ENCODE results near the gene HAUS7. TPM values are rescaled to one million over a fixed set of nuclear protein-coding genes. Genes with fewer than 3 reads are reported as not detected.
A peak's percentile ranks its signal among the peaks of the same experiment; 100 is the strongest.

HAUS7 gene
- polyA plus RNA-seq, 4 donors, result 20.8 to 30.8 (median 24.2) TPM

DNA sequence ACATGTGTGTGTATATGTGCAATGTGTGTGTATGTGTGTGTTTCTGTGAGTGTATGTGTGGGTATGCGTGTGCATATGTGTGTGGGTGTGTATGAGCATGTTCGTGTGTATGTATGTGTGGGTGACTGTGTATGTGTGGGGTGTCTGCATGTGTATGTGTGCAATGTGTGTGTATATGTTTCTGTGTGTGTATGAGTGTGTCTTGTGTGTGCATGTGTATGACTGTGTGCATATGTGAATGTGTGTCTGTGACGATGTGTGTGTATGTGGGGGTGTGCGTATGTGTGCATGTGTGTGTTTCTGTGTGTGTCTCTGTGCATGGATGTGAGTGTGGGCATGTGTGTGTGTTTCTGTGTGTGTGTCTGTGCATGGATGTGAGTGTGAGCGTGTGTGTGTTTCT, 42.9 kb upstream of the HAUS7 start:
- H3K27me3 ChIP-seq (ENCODE audit: control insufficient read depth in 3 of 3, insufficient read depth in 3 of 3, low read length in 3 of 3), result peaks cover 3 to 19% (median 5%) of the 10 kb centered on the region in 3 donors
- no peak for DNase-seq
- no peak overlapping the region for H3K27ac ChIP-seq (ENCODE audit: low read depth in 1 of 3, low read length in 2 of 3)
- H3K9me3 ChIP-seq (ENCODE audit: control insufficient read depth in 2 of 2, insufficient read depth in 1 of 2, low read depth in 1 of 2, low read length in 1 of 2), result no peaks in the 10 kb centered on the region
- no peaks in the 10 kb centered on the region for H3K4me1 ChIP-seq (ENCODE audit: control insufficient read depth in 3 of 3, insufficient read depth in 2 of 3, low read depth in 1 of 3, low read length in 2 of 3)
- WGBS, 3 donors, result 66 to 76% (median 72%) methylated on average over 5 of the region's 5 CpGs
- H3K36me3 ChIP-seq (ENCODE audit: control insufficient read depth in 3 of 3, insufficient read depth in 2 of 3, low read depth in 1 of 3, low read length in 3 of 3), result no peaks in the 10 kb centered on the region
- no peak for FAIRE-seq
- H3K4me3 ChIP-seq (ENCODE audit: low read depth in 1 of 3, low read length in 3 of 3), result no peak overlapping the region

DNA sequence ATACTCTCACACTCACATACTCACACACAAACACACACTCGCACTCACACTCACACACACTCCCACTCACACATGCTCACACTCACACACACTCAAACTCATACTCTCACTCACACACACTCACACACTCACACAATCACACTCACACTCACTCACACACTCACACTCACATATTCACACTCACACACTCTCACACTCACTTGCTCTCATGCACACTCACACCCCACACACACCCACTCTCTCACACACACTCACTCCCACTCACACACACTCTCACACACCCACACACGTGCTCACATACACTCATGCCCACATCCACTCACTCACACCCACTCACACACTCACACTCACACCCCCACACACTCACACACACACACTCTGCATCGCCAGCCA, 42.1 kb upstream of the HAUS7 start:
- H3K9me3 ChIP-seq (ENCODE audit: control insufficient read depth in 2 of 2, insufficient read depth in 1 of 2, low read depth in 1 of 2, low read length in 1 of 2), result no peaks in the 10 kb centered on the region
- FAIRE-seq (no peak), DNase-seq (no peak)
- H3K4me3 ChIP-seq (ENCODE audit: low read depth in 1 of 3, low read length in 3 of 3), result no peak overlapping the region
- H3K4me1 ChIP-seq (ENCODE audit: control insufficient read depth in 3 of 3, insufficient read depth in 2 of 3, low read depth in 1 of 3, low read length in 2 of 3), result no peaks in the 10 kb centered on the region
- peaks cover 3 to 16% (median 5%) of the 10 kb centered on the region in 3 donors for H3K27me3 ChIP-seq (ENCODE audit: control insufficient read depth in 3 of 3, insufficient read depth in 3 of 3, low read length in 3 of 3)
- no peaks in the 10 kb centered on the region for H3K36me3 ChIP-seq (ENCODE audit: control insufficient read depth in 3 of 3, insufficient read depth in 2 of 3, low read depth in 1 of 3, low read length in 3 of 3)
- no peak overlapping the region for H3K27ac ChIP-seq (ENCODE audit: low read depth in 1 of 3, low read length in 2 of 3)
- 54 to 73% (median 57%) methylated on average over 3 of the region's 3 CpGs for WGBS, 3 donors

DNA sequence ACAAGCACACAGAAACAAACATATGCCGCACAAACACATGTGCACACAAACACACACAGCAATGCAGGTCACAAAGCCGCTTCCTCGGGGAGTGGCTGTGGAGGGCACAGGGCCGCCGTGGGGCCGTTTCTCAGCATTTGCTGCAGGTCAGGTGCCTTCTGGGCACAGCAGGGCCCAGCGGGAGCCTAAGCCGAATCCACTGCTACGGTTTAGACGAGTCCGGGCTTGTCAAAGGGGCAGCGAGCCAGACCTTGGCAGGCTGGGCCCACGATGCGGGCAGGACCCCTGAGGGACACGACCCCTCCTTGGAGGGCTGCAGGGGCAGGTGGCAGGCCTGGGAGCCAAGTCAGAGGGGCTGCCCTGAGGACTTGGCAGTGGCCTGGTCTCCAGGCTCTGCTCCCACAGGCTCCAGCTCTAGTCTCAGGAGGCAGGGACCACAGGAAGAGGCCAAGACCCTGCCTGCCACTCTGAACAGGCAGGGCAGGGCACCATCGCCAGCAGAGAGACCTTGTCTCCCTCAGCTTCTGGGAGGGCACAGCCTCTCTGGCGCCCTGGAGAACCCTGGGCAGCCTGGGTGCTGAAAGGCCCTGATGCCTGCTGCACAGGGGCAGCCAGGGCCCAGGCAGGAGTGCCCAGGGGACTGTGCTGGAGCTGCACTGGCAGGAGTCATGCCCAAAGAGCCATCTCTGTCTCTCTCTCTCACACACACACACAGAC, 41.6 kb upstream of the HAUS7 start:
- Histone ChIP-seq H3K9me3 (ENCODE audit: control insufficient read depth in 2 of 2, insufficient read depth in 1 of 2, low read depth in 1 of 2, low read length in 1 of 2) (no peaks in the 10 kb centered on the region), H3K4me1 (ENCODE audit: control insufficient read depth in 3 of 3, insufficient read depth in 2 of 3, low read depth in 1 of 3, low read length in 2 of 3) (no peaks in the 10 kb centered on the region), H3K27me3 (ENCODE audit: control insufficient read depth in 3 of 3, insufficient read depth in 3 of 3, low read length in 3 of 3) (peaks cover 3 to 14% (median 4%) of the 10 kb centered on the region in 3 donors), H3K36me3 (ENCODE audit: control insufficient read depth in 3 of 3, insufficient read depth in 2 of 3, low read depth in 1 of 3, low read length in 3 of 3) (no peaks in the 10 kb centered on the region), H3K4me3 (ENCODE audit: low read depth in 1 of 3, low read length in 3 of 3) (no peak overlapping the region), H3K27ac (ENCODE audit: low read depth in 1 of 3, low read length in 2 of 3) (no peak overlapping the region)
- DNase-seq (no peak), FAIRE-seq (no peak)
- 74 to 80% (median 77%) methylated on average over 15 to 17 of the region's 17 CpGs for WGBS, 3 donors

DNA sequence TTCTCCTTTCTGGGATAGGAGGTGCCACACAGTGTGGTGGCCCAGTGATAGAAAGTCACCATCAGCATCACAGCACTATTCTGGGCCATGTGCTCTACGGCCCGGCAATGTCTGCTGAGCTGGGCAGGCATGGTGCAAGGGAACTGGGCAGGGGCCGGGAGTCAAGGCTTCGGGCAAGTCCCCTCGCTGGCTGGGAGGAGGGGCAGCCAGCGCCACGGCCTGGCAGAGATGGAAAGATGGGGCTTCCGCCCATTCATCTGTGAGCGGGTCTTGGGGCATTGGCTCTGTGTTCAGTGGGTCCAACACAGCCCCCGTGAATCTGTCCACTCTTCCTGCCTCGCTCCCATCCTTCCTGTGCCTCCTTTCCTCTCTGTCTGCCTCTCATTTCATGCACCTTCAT, 40.0 kb upstream of the HAUS7 start:
- WGBS, 3 donors, result 70 to 81% (median 80%) methylated on average over 10 to 11 of the region's 11 CpGs
- FAIRE-seq (no peak), DNase-seq (no peak)
- no peaks in the 10 kb centered on the region for H3K9me3 ChIP-seq (ENCODE audit: control insufficient read depth in 2 of 2, insufficient read depth in 1 of 2, low read depth in 1 of 2, low read length in 1 of 2)
- H3K36me3 ChIP-seq (ENCODE audit: control insufficient read depth in 3 of 3, insufficient read depth in 2 of 3, low read depth in 1 of 3, low read length in 3 of 3), result no peaks in the 10 kb centered on the region
- no peak overlapping the region for H3K4me3 ChIP-seq (ENCODE audit: low read depth in 1 of 3, low read length in 3 of 3)
- H3K4me1 ChIP-seq (ENCODE audit: control insufficient read depth in 3 of 3, insufficient read depth in 2 of 3, low read depth in 1 of 3, low read length in 2 of 3), result no peaks in the 10 kb centered on the region
- no peaks in the 10 kb centered on the region for H3K27me3 ChIP-seq (ENCODE audit: control insufficient read depth in 3 of 3, insufficient read depth in 3 of 3, low read length in 3 of 3)
- H3K27ac ChIP-seq (ENCODE audit: low read depth in 1 of 3, low read length in 2 of 3), result no peak overlapping the region

DNA sequence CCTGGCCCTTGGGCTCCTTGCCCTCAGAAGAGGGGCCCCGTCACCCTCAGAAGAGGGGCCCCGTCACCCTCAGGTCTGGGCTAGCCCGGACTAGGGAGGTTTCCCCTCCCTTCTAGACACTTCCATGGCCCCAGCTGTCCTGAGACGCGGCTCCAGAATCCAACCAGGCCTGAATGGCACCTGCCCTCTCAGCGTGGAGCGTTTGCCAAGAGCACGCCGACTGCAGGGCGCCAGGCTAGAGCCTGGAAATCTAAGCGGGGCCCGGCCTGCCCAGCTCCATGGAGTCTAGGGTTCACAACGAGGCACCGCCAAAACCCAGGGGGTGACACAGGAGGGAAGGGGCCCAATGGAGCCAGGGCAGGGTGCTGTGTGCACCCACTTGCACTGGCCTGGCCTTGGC, 39.2 kb upstream of the HAUS7 start:
- 80 to 82% (median 82%) methylated on average over 9 to 14 of the region's 14 CpGs for WGBS, 3 donors
- no peak for FAIRE-seq
- H3K36me3 ChIP-seq (ENCODE audit: control insufficient read depth in 3 of 3, insufficient read depth in 2 of 3, low read depth in 1 of 3, low read length in 3 of 3), result no peaks in the 10 kb centered on the region
- DNase-seq, result no peak
- H3K4me1 ChIP-seq (ENCODE audit: control insufficient read depth in 3 of 3, insufficient read depth in 2 of 3, low read depth in 1 of 3, low read length in 2 of 3), result no peaks in the 10 kb centered on the region
- H3K27ac ChIP-seq (ENCODE audit: low read depth in 1 of 3, low read length in 2 of 3), result no peak overlapping the region
- H3K27me3 ChIP-seq (ENCODE audit: control insufficient read depth in 3 of 3, insufficient read depth in 3 of 3, low read length in 3 of 3), result no peaks in the 10 kb centered on the region
- no peaks in the 10 kb centered on the region for H3K9me3 ChIP-seq (ENCODE audit: control insufficient read depth in 2 of 2, insufficient read depth in 1 of 2, low read depth in 1 of 2, low read length in 1 of 2)
- no peak overlapping the region for H3K4me3 ChIP-seq (ENCODE audit: low read depth in 1 of 3, low read length in 3 of 3)

DNA sequence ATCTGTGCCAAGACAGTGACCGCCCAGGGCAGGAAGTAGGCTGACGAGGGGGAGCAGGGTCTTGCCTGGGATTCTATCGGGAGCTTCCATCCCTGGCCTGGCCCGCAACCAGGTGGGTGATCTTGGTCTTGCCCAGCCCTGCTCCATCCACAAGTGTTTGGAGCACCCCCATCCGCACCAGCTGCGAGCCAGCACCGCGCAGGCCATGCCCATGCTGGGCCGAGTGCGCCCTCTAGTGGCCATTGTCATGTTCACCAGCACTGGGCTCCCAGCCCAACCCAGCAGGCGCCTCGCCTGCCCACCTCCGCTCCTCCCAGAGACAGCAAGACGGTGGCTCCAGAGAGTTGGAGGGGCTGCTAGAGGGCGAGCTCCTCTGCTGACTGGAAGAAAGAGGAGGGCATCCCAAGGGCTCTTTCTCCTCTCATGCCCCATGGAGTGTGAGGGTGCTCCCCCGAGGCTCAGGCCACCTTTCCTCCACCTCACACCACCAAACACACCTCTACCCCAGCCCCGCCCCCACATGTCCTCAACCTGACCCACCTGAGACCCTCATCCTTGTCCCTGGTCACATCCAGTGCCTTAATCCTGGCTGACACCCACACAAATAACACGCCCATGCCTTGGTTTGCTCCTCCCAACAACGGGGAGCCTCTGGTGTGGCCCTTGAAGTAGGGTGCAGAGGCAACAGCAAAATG, 37.3 kb upstream of the HAUS7 start:
- no peaks in the 10 kb centered on the region for H3K36me3 ChIP-seq (ENCODE audit: control insufficient read depth in 3 of 3, insufficient read depth in 2 of 3, low read depth in 1 of 3, low read length in 3 of 3)
- H3K4me3 ChIP-seq (ENCODE audit: low read depth in 1 of 3, low read length in 3 of 3), result no peak overlapping the region
- no peak overlapping the region for H3K27ac ChIP-seq (ENCODE audit: low read depth in 1 of 3, low read length in 2 of 3)
- DNase-seq (peak; percentile 51 to 76), FAIRE-seq (no peak)
- WGBS, 3 donors, result 18 to 24% (median 19%) methylated on average over 10 to 19 of the region's 19 CpGs
- H3K27me3 ChIP-seq (ENCODE audit: control insufficient read depth in 3 of 3, insufficient read depth in 3 of 3, low read length in 3 of 3), result no peaks in the 10 kb centered on the region
- H3K4me1 ChIP-seq (ENCODE audit: control insufficient read depth in 3 of 3, insufficient read depth in 2 of 3, low read depth in 1 of 3, low read length in 2 of 3), result no peaks in the 10 kb centered on the region
- H3K9me3 ChIP-seq (ENCODE audit: control insufficient read depth in 2 of 2, insufficient read depth in 1 of 2, low read depth in 1 of 2, low read length in 1 of 2), result no peaks in the 10 kb centered on the region

DNA sequence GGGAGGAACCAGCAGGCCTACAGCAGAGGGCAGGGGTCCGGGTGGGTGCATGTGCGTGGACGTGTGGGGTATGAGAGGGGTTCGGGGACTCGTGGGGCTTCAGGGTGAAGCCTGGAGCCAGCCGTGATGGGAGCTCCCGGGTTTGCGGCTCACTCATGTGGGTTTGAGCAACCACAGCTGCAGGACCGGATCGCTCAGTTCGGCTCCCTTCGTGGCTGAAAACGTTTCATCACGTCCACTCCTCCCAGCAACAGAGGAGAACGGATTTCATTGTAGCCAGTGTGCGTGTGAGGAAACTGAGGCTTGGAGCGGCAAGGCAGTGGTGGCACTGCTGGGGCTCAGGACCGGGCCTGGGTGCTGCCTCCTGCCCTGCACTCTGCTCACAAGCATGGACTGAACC, 35.0 kb upstream of the HAUS7 start:
- H3K36me3 ChIP-seq (ENCODE audit: control insufficient read depth in 3 of 3, insufficient read depth in 2 of 3, low read depth in 1 of 3, low read length in 3 of 3), result no peaks in the 10 kb centered on the region
- H3K27me3 ChIP-seq (ENCODE audit: control insufficient read depth in 3 of 3, insufficient read depth in 3 of 3, low read length in 3 of 3), result no peaks in the 10 kb centered on the region
- H3K4me1 ChIP-seq (ENCODE audit: control insufficient read depth in 3 of 3, insufficient read depth in 2 of 3, low read depth in 1 of 3, low read length in 2 of 3), result no peaks in the 10 kb centered on the region
- no peaks in the 10 kb centered on the region for H3K9me3 ChIP-seq (ENCODE audit: control insufficient read depth in 2 of 2, insufficient read depth in 1 of 2, low read depth in 1 of 2, low read length in 1 of 2)
- H3K27ac ChIP-seq (ENCODE audit: low read depth in 1 of 3, low read length in 2 of 3), result no peak overlapping the region
- no peak overlapping the region for H3K4me3 ChIP-seq (ENCODE audit: low read depth in 1 of 3, low read length in 3 of 3)
- DNase-seq, result no peak
- FAIRE-seq, result no peak
- 87 to 88% (median 87%) methylated on average over 18 of the region's 18 CpGs for WGBS, 3 donors

DNA sequence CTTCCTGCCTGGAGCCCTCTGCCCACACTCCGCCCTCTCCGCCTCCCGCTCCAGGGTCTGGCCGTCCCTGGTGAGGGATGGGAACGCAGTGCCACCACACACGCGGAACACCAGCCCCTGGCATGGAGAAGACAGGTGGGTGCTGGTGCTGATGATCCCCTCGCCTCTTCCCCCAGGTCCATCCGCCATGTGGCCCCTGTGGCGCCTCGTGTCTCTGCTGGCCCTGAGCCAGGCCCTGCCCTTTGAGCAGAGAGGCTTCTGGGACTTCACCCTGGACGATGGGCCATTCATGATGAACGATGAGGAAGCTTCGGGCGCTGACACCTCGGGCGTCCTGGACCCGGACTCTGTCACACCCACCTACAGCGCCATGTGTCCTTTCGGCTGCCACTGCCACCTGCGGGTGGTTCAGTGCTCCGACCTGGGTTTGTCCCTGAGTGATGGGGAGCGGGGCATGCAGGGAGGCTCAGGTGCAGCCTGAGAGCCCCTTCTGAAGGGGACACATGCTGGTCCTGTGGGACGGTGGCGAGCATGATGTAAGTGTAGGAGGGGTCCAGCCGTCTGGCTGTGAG, 34.2 kb upstream of the HAUS7 start:
- DNase-seq, result no peak
- H3K4me3 ChIP-seq (ENCODE audit: low read depth in 1 of 3, low read length in 3 of 3), result no peak overlapping the region
- WGBS, 3 donors, result 55 to 80% (median 66%) methylated on average over 25 to 26 of the region's 26 CpGs
- H3K4me1 ChIP-seq (ENCODE audit: control insufficient read depth in 3 of 3, insufficient read depth in 2 of 3, low read depth in 1 of 3, low read length in 2 of 3), result no peaks in the 10 kb centered on the region
- no peak overlapping the region for H3K27ac ChIP-seq (ENCODE audit: low read depth in 1 of 3, low read length in 2 of 3)
- no peaks in the 10 kb centered on the region for H3K27me3 ChIP-seq (ENCODE audit: control insufficient read depth in 3 of 3, insufficient read depth in 3 of 3, low read length in 3 of 3)
- H3K9me3 ChIP-seq (ENCODE audit: control insufficient read depth in 2 of 2, insufficient read depth in 1 of 2, low read depth in 1 of 2, low read length in 1 of 2), result no peaks in the 10 kb centered on the region
- H3K36me3 ChIP-seq (ENCODE audit: control insufficient read depth in 3 of 3, insufficient read depth in 2 of 3, low read depth in 1 of 3, low read length in 3 of 3), result no peaks in the 10 kb centered on the region
- FAIRE-seq, result no peak
